Mucosa of descending colon (tissue), 3 donors: Measurements from ENCODE around the gene GSK3B. TPM values are rescaled to one million over a fixed set of nuclear protein-coding genes. Genes with fewer than 3 reads are reported as not detected.

Experiments
- ATAC-seq: fragments of 200-7000 bp; cut with Tn5 transposase; one replicate; pipeline ENCODE4 v1.9.1; 2020; ENCODE audit warnings: mild to moderate bottlenecking, moderate library complexity
- DNase-seq, 3 donors: peaks; one replicate each; pipeline ENCODE4 v3.0.0-alpha.2; 2020
- H3K36me3 ChIP-seq: fragments of 200-600 bp; one replicate; pipeline ENCODE4 v1.8.0; 2021; ENCODE audit warnings: low read depth, mild to moderate bottlenecking
- H3K4me1 ChIP-seq: fragments of 200-600 bp; one replicate; pipeline ENCODE4 v1.8.0; 2021; ENCODE audit warnings: low read depth, mild to moderate bottlenecking
- H3K4me3 ChIP-seq: fragments of 200-600 bp; one replicate; pipeline ENCODE4 v1.8.0; 2021; ENCODE audit warnings: mild to moderate bottlenecking
- H3K9me3 ChIP-seq: fragments of 200-600 bp; one replicate; pipeline ENCODE4 v1.8.0; 2021; ENCODE audit warnings: mild to moderate bottlenecking
- CTCF ChIP-seq: fragments of 200-600 bp; IDR thresholded peaks from one replicate; pipeline ENCODE4 v1.8.0; 2022; ENCODE audit warnings: antibody characterized with exemption, mild to moderate bottlenecking
- intact Hi-C, 2 donors: fragments of 100-400 bp; cut with DNase I in 1 of 2; cut with micrococcal nuclease in 1 of 2; formaldehyde crosslinking; loops; one replicate each; pipeline versions ENCODE4 v1.11.0 to v1.11.1; 2022; cut with DNase I, micrococcal nuclease
- total RNA-seq, 3 donors: library from RNA; stranded (reverse); fragmentation: NEBNext Ultra II Directional in 2 of 3; extraction: Animal tissue kit (Norgen Biotek cat#: 25700) in 2 of 3; gene quantifications; one replicate each; pipeline versions ENCODE4 v1.2.1 to v1.2.4, GENCODE V29; 2021 to 2023
- donor health status: DM: no; HTN: no; CAD: no; lungs with moderate emphysema.
- donor health status: DM: no; HTN: no; CAD: no.
- donor health status: DM: no; HTN: yes; CAD: no.

GSK3B gene
- total RNA-seq, 3 donors from 2014 or later = 40.1 to 41.9 (median 41.0) TPM

- intact Hi-C loops = no loop called here
- no peak overlapping the region for H3K4me3 ChIP-seq
- H3K9me3 ChIP-seq = peaks cover 22% of the 10 kb centered on the region
- no peaks in the 10 kb centered on the region for H3K4me1 ChIP-seq
- no peak for DNase-seq
- no peak for ATAC-seq
- TF ChIP-seq CTCF = no peak
- no peaks in the 10 kb centered on the region for H3K36me3 ChIP-seq
Observed at GRCh38 chr3:120047686-120048085, 46.6 kb downstream of the GSK3B start.

- peaks cover 36% of the 10 kb centered on the region for H3K9me3 ChIP-seq
- H3K36me3 ChIP-seq = no peaks in the 10 kb centered on the region
- no peak for DNase-seq
- no peak overlapping the region for H3K4me3 ChIP-seq
- intact Hi-C loops = no loop called here
- no peaks in the 10 kb centered on the region for H3K4me1 ChIP-seq
- ATAC-seq = no peak
- TF ChIP-seq CTCF = no peak
Observed at GRCh38 chr3:120040813-120041377, 53.4 kb downstream of the GSK3B start.

GRCh38 chr3:120039642-120040610, 54.3 kb downstream of the GSK3B start:
- H3K9me3 ChIP-seq = peaks cover 26% of the 10 kb centered on the region
- no peak overlapping the region for H3K4me3 ChIP-seq
- no peaks in the 10 kb centered on the region for H3K4me1 ChIP-seq
- TF ChIP-seq CTCF = no peak
- no peak for ATAC-seq
- H3K36me3 ChIP-seq = no peaks in the 10 kb centered on the region
- intact Hi-C loops = no loop called here
- no peak for DNase-seq

GRCh38 chr3:120033596-120033995, 60.7 kb downstream of the GSK3B start:
- no peak for DNase-seq
- Histone ChIP-seq H3K4me1 (no peaks in the 10 kb centered on the region), H3K36me3 (no peaks in the 10 kb centered on the region), H3K4me3 (no peak overlapping the region), H3K9me3 (no peaks in the 10 kb centered on the region)
- intact Hi-C loops = no loop called here
- peak; percentile 18 for ATAC-seq
- TF ChIP-seq CTCF = no peak

GRCh38 chr3:120031561-120031960, 62.7 kb downstream of the GSK3B start:
- DNase-seq = no peak
- H3K36me3 ChIP-seq = no peaks in the 10 kb centered on the region

More at GRCh38 chr3:120031561-120031960, 62.7 kb downstream of the GSK3B start:
- no peaks in the 10 kb centered on the region for H3K4me1 ChIP-seq
- intact Hi-C loops = no loop called here
- no peak for TF ChIP-seq CTCF
- H3K9me3 ChIP-seq = no peaks in the 10 kb centered on the region
- no peak overlapping the region for H3K4me3 ChIP-seq
- ATAC-seq = no peak
